Trophoblast cell (in vitro differentiated cells and primary cell): ENCODE results near the gene DNAJC16.

Source experiments
- DNase-seq, 2 donors: peaks; one replicate each; pipeline ENCODE4 v3.0.0-alpha.2; 2016
- H2AFZ ChIP-seq: 2 replicates; pipeline ENCODE4 v1.6.1; 2013; ENCODE audit warnings: low read length, moderate library complexity, mild to moderate bottlenecking; ENCODE audit not compliant: insufficient read depth, poor library complexity
- H2AK5ac ChIP-seq: 2 replicates; pipeline ENCODE4 v1.6.1; 2013; ENCODE audit warnings: mild to moderate bottlenecking, low read length
- H2BK120ac ChIP-seq: 2 replicates; pipeline ENCODE4 v1.6.1; 2013; ENCODE audit warnings: low read length, mild to moderate bottlenecking, moderate library complexity; ENCODE audit not compliant: insufficient read depth, poor library complexity
- H2BK12ac ChIP-seq: 2 replicates; pipeline ENCODE4 v1.6.1; 2013; ENCODE audit warnings: mild to moderate bottlenecking, low read length, moderate library complexity
- H2BK5ac ChIP-seq: 2 replicates; pipeline ENCODE4 v1.6.1; 2013; ENCODE audit warnings: low read length, low read depth, moderate library complexity, mild to moderate bottlenecking; ENCODE audit not compliant: poor library complexity
- H3K14ac ChIP-seq: 2 replicates; pipeline ENCODE4 v1.6.1; 2013; ENCODE audit warnings: mild to moderate bottlenecking, low read length
- H3K18ac ChIP-seq: 2 replicates; pipeline ENCODE4 v1.6.1; 2013; ENCODE audit warnings: mild to moderate bottlenecking, low read length
- H3K23ac ChIP-seq: 2 replicates; pipeline ENCODE4 v1.6.1; 2013; ENCODE audit warnings: low read length
- H3K27ac ChIP-seq: 2 replicates; pipeline ENCODE4 v1.5.1; 2013; ENCODE audit warnings: low read depth, mild to moderate bottlenecking, inconsistent platforms, low read length, moderate library complexity
- H3K27me3 ChIP-seq: 2 replicates; pipeline ENCODE4 v1.6.1; 2013; ENCODE audit warnings: inconsistent platforms, mild to moderate bottlenecking, low read length, moderate library complexity; ENCODE audit not compliant: insufficient read depth
- H3K36me3 ChIP-seq, 2 experiments: 1 replicate in 1 of 2; 2 replicates in 1 of 2; pipeline ENCODE4 v1.6.1; 2013; ENCODE audit warnings: low read length in 2 of 2, mild to moderate bottlenecking in 2 of 2, moderate library complexity in 1 of 2; ENCODE audit not compliant: insufficient read depth in 2 of 2, control insufficient read depth in 1 of 2
- H3K4ac ChIP-seq: 2 replicates; pipeline ENCODE4 v1.6.1; 2013; ENCODE audit warnings: low read depth, mild to moderate bottlenecking, low read length, moderate library complexity
- H3K4me1 ChIP-seq, 2 experiments: 1 replicate in 1 of 2; 2 replicates in 1 of 2; pipeline ENCODE4 v1.6.1; 2013; ENCODE audit warnings: low read length in 2 of 2, mild to moderate bottlenecking in 2 of 2, moderate library complexity in 1 of 2; ENCODE audit not compliant: insufficient read depth in 2 of 2, control insufficient read depth in 1 of 2
- H3K4me2 ChIP-seq: 2 replicates; pipeline ENCODE4 v1.6.1; 2013; ENCODE audit warnings: inconsistent platforms, mild to moderate bottlenecking, low read length, moderate library complexity
- H3K4me3 ChIP-seq: 2 replicates; pipeline ENCODE4 v1.5.1; 2013; ENCODE audit warnings: mild to moderate bottlenecking, low read depth, low read length, inconsistent platforms
- H3K79me1 ChIP-seq: one replicate; pipeline ENCODE4 v1.6.1; 2013; ENCODE audit warnings: low read length
- H3K79me2 ChIP-seq: 2 replicates; pipeline ENCODE4 v1.6.1; 2013; ENCODE audit warnings: low read length, mild to moderate bottlenecking; ENCODE audit not compliant: control insufficient read depth, insufficient read depth, poor library complexity
- H3K9ac ChIP-seq: 2 replicates; pipeline ENCODE4 v1.6.1; 2013; ENCODE audit warnings: mild to moderate bottlenecking, low read length
- H3K9me3 ChIP-seq: 2 replicates; pipeline ENCODE4 v1.6.1; 2013; ENCODE audit warnings: low read depth, mild to moderate bottlenecking, control low read depth, inconsistent platforms, low read length; ENCODE audit not compliant: insufficient read depth
- H4K12ac ChIP-seq: 2 replicates; pipeline ENCODE4 v1.6.1; 2013; ENCODE audit warnings: low read depth, mild to moderate bottlenecking, low read length, moderate library complexity
- H4K8ac ChIP-seq: 2 replicates; pipeline ENCODE4 v1.6.1; 2013; ENCODE audit warnings: low read depth, mild to moderate bottlenecking, low read length, moderate library complexity
- H4K91ac ChIP-seq: one replicate; pipeline ENCODE4 v1.6.1; 2013; ENCODE audit warnings: low read depth, mild to moderate bottlenecking, low read length, moderate library complexity
- WGBS: extraction: QIAGEN DNeasy Blood & Tissue Kit; methylation state at CpG from one replicate; pipeline ENCODE4 v1.1.7; 2013; ENCODE audit warnings: missing lambda C conversion rate; ENCODE audit not compliant: insufficient read length, insufficient coverage; ENCODE audit errors: extremely low coverage; 5-methylcytosine and 5-hydroxymethylcytosine counted together

The DNAJC16 gene

DNA sequence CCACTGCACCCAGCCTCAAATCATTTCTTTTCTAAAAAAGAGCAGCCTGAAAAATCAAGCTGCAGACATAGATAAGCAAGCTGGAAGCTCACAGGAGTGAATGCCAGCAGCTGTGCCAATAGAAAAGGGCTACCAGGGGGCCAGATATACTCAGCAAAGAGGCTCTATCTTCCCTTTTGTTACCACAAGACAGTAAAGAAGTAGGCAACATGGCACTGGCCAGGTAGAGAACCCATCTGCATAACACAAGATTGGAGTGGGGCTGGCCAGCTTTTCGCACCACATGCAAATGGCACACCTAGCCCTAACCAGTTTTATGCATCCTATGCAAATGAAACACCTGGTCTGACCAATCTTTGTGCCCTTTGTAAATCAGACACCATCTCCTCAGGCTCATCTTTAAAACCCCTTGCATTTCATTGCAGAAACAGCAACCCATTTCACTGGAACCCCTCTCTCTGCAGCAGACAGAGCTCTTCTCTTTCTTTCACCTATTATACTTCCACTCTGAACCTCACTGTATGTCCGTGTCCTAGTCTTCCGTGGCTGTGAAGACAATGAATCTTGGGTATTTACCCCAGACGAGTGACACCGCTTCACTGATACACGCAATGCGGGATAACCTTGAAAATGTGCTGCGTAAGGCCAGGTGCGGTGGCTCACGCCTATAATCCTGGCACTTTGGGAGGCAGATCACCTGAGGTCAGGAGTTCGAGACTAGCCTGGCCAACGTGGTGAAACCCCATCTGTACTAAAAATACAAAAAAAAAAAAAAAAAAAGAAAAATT lies 17.8 kb upstream of the DNAJC16 start:
- no peak overlapping the region for H4K91ac ChIP-seq
- H3K79me2 ChIP-seq: no peaks in the 10 kb centered on the region
- no peak overlapping the region for H4K8ac ChIP-seq
- peaks cover 4 to 7% of the 10 kb centered on the region in 2 experiments for H3K36me3 ChIP-seq
- H3K79me1 ChIP-seq: no peaks in the 10 kb centered on the region
- H2BK5ac ChIP-seq: no peak overlapping the region
- no peak overlapping the region for H2BK12ac ChIP-seq
- no peak overlapping the region for H3K18ac ChIP-seq
- no peak overlapping the region for H2AK5ac ChIP-seq
- H3K4me3 ChIP-seq: no peak overlapping the region
- peaks cover 0 to 6% of the 10 kb centered on the region in 2 experiments for H3K4me1 ChIP-seq
- no peak overlapping the region for H3K4ac ChIP-seq
- no peak overlapping the region for H3K27ac ChIP-seq
- no peak for DNase-seq
- H3K27me3 ChIP-seq: no peaks in the 10 kb centered on the region
- H3K23ac ChIP-seq: no peak overlapping the region
- no CpG with 5 or more reads among the region's 12 CpGs for WGBS
- H2BK120ac ChIP-seq: no peak overlapping the region
- H3K14ac ChIP-seq: no peak overlapping the region
- peak overlapping the region; percentile 23 for H3K9ac ChIP-seq
- no peak overlapping the region for H2AFZ ChIP-seq
- H3K9me3 ChIP-seq: peaks cover 2% of the 10 kb centered on the region
- H3K4me2 ChIP-seq: no peak overlapping the region
- H4K12ac ChIP-seq: no peak overlapping the region

DNA sequence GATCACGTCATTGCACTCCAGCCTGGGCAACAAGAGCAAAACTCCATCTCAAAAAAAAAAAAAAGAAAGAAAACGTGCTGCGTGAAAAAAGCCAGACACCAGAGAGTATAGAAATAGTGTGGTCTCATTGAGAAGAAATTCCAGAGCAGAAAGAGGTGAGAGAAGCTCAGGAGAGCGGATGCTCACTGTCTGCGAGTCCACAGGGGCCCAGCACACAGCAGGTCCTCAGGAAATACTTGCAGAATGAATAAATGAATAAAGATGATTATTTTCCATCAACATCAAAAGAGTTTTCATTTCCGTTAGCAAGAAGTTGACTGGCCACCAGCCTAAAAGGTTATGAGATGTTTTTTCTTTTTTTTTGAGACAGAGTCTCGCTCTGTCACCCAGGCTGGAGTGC lies 17.1 kb upstream of the DNAJC16 start:
- DNase-seq: no peak
- peaks cover 2% of the 10 kb centered on the region for H3K9me3 ChIP-seq
- H2BK5ac ChIP-seq: no peak overlapping the region
- no peak overlapping the region for H3K4me2 ChIP-seq
- H4K8ac ChIP-seq: no peak overlapping the region
- H3K27ac ChIP-seq: no peak overlapping the region
- H3K23ac ChIP-seq: no peak overlapping the region
- H2AK5ac ChIP-seq: no peak overlapping the region
- H4K91ac ChIP-seq: no peak overlapping the region
- H3K79me2 ChIP-seq: no peaks in the 10 kb centered on the region
- no peak overlapping the region for H2BK120ac ChIP-seq
- H2BK12ac ChIP-seq: no peak overlapping the region
- H3K36me3 ChIP-seq: peaks cover 4 to 7% of the 10 kb centered on the region in 2 experiments
- no peak overlapping the region for H4K12ac ChIP-seq
- no peak overlapping the region for H3K4ac ChIP-seq
- peaks cover 0 to 6% of the 10 kb centered on the region in 2 experiments for H3K4me1 ChIP-seq
- H3K18ac ChIP-seq: no peak overlapping the region
- no peak overlapping the region for H3K14ac ChIP-seq
- H3K79me1 ChIP-seq: no peaks in the 10 kb centered on the region
- H2AFZ ChIP-seq: no peak overlapping the region
- no CpG with 5 or more reads among the region's 7 CpGs for WGBS
- H3K9ac ChIP-seq: no peak overlapping the region
- no peak overlapping the region for H3K4me3 ChIP-seq
- no peaks in the 10 kb centered on the region for H3K27me3 ChIP-seq

DNA sequence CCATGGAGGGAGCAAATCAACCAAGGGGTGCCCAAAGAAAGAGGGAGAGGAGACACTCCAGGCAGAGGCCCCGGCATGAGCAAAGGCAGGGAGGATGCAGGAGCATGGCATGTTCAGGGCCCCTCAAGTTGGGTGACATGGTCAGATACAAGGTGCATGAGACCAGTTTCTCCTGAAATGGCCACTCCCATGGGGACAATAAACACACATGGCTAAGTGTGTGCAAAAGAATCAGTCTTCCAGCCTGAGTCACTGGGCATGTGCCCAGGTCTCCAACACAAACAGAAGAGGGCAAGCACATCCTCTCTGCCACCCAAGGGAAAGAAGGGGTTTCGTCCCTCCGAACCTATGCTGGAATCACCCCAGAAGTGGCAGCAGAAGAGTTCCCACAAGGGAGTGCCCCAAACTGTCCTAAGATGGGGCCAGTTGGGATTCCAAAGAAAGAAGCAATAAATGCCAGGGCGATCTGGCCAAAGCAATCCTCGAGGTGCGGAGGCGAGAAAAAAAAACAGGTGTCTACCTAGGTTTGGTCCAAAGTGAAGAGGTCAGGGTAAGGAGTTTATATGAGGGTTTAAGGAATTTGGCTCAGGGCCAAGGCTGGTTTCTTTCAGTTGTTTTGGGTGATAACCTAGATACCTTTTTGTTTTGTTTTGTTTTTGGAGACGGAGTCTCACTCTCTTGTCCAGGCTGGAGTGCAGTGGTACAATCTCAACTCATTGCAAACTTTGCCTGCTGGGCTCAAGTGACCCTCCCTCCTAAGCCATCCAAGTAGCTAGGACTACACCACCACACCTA lies 15.8 kb upstream of the DNAJC16 start:
- no peak overlapping the region for H3K14ac ChIP-seq
- no peak overlapping the region for H2BK12ac ChIP-seq
- no CpG with 5 or more reads among the region's 8 CpGs for WGBS
- H4K8ac ChIP-seq: no peak overlapping the region
- no peak overlapping the region for H3K27ac ChIP-seq
- H3K36me3 ChIP-seq: peaks cover 1 to 4% of the 10 kb centered on the region in 2 experiments
- no peak overlapping the region for H3K4ac ChIP-seq
- no peak overlapping the region for H2AFZ ChIP-seq
- H4K12ac ChIP-seq: no peak overlapping the region
- no peaks in the 10 kb centered on the region for H3K79me1 ChIP-seq
- no peak overlapping the region for H3K18ac ChIP-seq
- peaks cover 2% of the 10 kb centered on the region for H3K9me3 ChIP-seq
- peaks cover 0 to 2% of the 10 kb centered on the region in 2 experiments for H3K4me1 ChIP-seq
- H3K79me2 ChIP-seq: no peaks in the 10 kb centered on the region
- no peak overlapping the region for H2AK5ac ChIP-seq
- no peak overlapping the region for H3K4me2 ChIP-seq
- no peak overlapping the region for H3K9ac ChIP-seq
- H2BK5ac ChIP-seq: no peak overlapping the region
- no peak overlapping the region for H4K91ac ChIP-seq
- H2BK120ac ChIP-seq: no peak overlapping the region
- no peak overlapping the region for H3K23ac ChIP-seq
- H3K4me3 ChIP-seq: no peak overlapping the region
- no peaks in the 10 kb centered on the region for H3K27me3 ChIP-seq
- DNase-seq: peak; percentile 66 to 84

GRCh38 chr1:15513192-15513591 lies 13.5 kb upstream of the DNAJC16 start:
- Histone ChIP-seq H4K91ac (no peak overlapping the region), H3K36me3 (peaks cover 2% of the 10 kb centered on the region in 2 experiments), H2BK120ac (no peak overlapping the region), H3K4ac (no peak overlapping the region), H3K4me1 (no peaks in the 10 kb centered on the region), H3K79me1 (no peaks in the 10 kb centered on the region), H3K14ac (no peak overlapping the region), H2BK5ac (no peak overlapping the region), H3K4me3 (no peak overlapping the region), H2AK5ac (no peak overlapping the region), H2BK12ac (no peak overlapping the region), H3K9ac (no peak overlapping the region), H4K8ac (no peak overlapping the region), H3K4me2 (no peak overlapping the region), H4K12ac (no peak overlapping the region), H3K27me3 (no peaks in the 10 kb centered on the region), H2AFZ (no peak overlapping the region), H3K18ac (no peak overlapping the region), H3K79me2 (no peaks in the 10 kb centered on the region), H3K23ac (no peak overlapping the region), H3K9me3 (no peaks in the 10 kb centered on the region), H3K27ac (no peak overlapping the region)
- WGBS: no CpG with 5 or more reads among the region's 4 CpGs
- DNase-seq: no peak
